DND-41 (cell line): Measurements from ENCODE around the gene ERCC4.

Experiments
- CTCF ChIP-seq: IDR thresholded peaks from 2 replicates; pipeline ENCODE4 v1.5.1; 2012; ENCODE audit warnings: borderline replicate concordance, low read length, moderate library complexity, mild to moderate bottlenecking; ENCODE audit not compliant: poor library complexity, severe bottlenecking; ENCODE audit errors: extremely low read depth
- EZH2 ChIP-seq: IDR thresholded peaks from 3 replicates; pipeline ENCODE4 v1.6.1; 2012; ENCODE audit warnings: borderline replicate concordance, low read depth, mild to moderate bottlenecking, moderate library complexity, low read length, inconsistent platforms; ENCODE audit not compliant: severe bottlenecking

DNA sequence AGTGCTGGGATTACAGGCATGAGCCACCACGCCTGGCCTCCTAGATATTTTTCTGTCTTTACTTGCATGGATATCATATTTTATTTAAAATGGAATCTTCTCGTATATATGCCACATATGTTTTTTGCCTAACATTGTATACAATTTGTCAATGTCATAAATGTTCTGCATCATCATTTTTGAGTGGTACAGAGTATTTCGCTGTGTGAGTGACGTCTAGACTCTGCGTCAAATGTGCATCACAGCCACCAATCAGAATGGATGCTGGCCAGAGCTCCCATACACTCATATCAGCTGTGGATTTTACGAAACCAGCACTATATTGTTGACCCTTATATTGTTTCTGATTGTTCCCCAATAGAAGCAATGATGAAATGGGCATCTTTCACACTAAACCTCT, 57.2 kb downstream of the ERCC4 start:
- no peak for TF ChIP-seq CTCF
- no peak for TF ChIP-seq EZH2
